Kasumi-1 (cell line): ENCODE data around the gene HSF5.
A peak's percentile ranks its signal among the peaks of the same experiment; 100 is the strongest.
"Not testable (repeated sequence)": the region's sequence is repeated elsewhere in the genome, so short reads cannot be mapped to it uniquely, and the experiment has no call there.

Experiments used
- DNase-seq, 2 experiments: peaks; one replicate each; lab custom pipeline; 2025; lab: John Stamatoyannopoulos, UW

HSF5 gene

GRCh38 chr17:58516644-58517377 lies 28.6 kb upstream of the HSF5 start:
- no peak for DNase-seq

GRCh38 chr17:58515286-58515685 lies 27.1 kb upstream of the HSF5 start:
- DNase-seq, result no peak

GRCh38 chr17:58514770-58515157 lies 26.6 kb upstream of the HSF5 start:
- no peak for DNase-seq

GRCh38 chr17:58513965-58514769 lies 26.0 kb upstream of the HSF5 start, which contains the start of gene MTMR4:
Gene MTMR4, minus strand, starts transcription at chr17:58514638. Its CDS starts 231 bp downstream, at chr17:58514407.
- peak; percentile 60 to 69 for DNase-seq

GRCh38 chr17:58513267-58513964 lies 25.2 kb upstream of the HSF5 start:
- DNase-seq, result no peak

- DNase-seq, result no peak
Observed at GRCh38 chr17:58510075-58510474, 21.9 kb upstream of the HSF5 start.

- DNase-seq, result no peak
Observed at GRCh38 chr17:58508341-58509067, 20.3 kb upstream of the HSF5 start.

- no peak for DNase-seq
Observed at GRCh38 chr17:58507123-58507634, 19.0 kb upstream of the HSF5 start.

- DNase-seq, result no peak
Observed at GRCh38 chr17:58506354-58507080, 18.3 kb upstream of the HSF5 start.

GRCh38 chr17:58504826-58505351 lies 16.7 kb upstream of the HSF5 start:
- DNase-seq, result peak; percentile 71 to 80

- DNase-seq, result peak; percentile 73 to 76
Observed at GRCh38 chr17:58503866-58504265, 15.7 kb upstream of the HSF5 start.

- not testable (repeated sequence) for DNase-seq
Observed at GRCh38 chr17:58503134-58503533, 14.9 kb upstream of the HSF5 start.

- DNase-seq, result no peak
Observed at GRCh38 chr17:58501451-58501850, 13.2 kb upstream of the HSF5 start.

- DNase-seq, result no peak
Observed at GRCh38 chr17:58498177-58498828, 10.1 kb upstream of the HSF5 start.

- no peak for DNase-seq
Observed at GRCh38 chr17:58493506-58493905, 5.3 kb upstream of the HSF5 start.

- no peak for DNase-seq
Observed at GRCh38 chr17:58492238-58493121, 4.3 kb upstream of the HSF5 start.

GRCh38 chr17:58491510-58492045 lies 3.4 kb upstream of the HSF5 start:
- no peak for DNase-seq

GRCh38 chr17:58488428-58488890 lies 251 bp upstream of the HSF5 start:
- no peak for DNase-seq

- no peak for DNase-seq
Observed at GRCh38 chr17:58484600-58484999, 3.6 kb downstream of the HSF5 start.
